Tibial nerve (tissue), 4 donors: Measurements from ENCODE around the gene CUEDC1. TPM values are rescaled to one million over a fixed set of nuclear protein-coding genes. Genes with fewer than 3 reads are reported as not detected.

Experiments used
- DNase-seq, 2 donors: peaks; one replicate each; pipeline ENCODE4 v3.0.0-alpha.2; 2019; ENCODE audit warnings: low spot score in 2 of 2
- H3K27ac ChIP-seq, 4 donors: fragments of 200-600 bp; sonication (generic) in 3 of 4; one replicate each; pipeline ENCODE4 v1.5.1; 2017 to 2019; ENCODE audit warnings: mild to moderate bottlenecking in 1 of 4
- H3K27me3 ChIP-seq, 2 donors: fragments of 200-600 bp; sonication (generic) in 1 of 2; one replicate each; pipeline versions ENCODE4 v1.5.1 to v1.6.0; 2017 to 2019
- H3K36me3 ChIP-seq, 3 donors: fragments of 200-600 bp; sonication (generic); one replicate each; pipeline ENCODE4 v1.5.1; 2018 to 2019
- H3K4me1 ChIP-seq, 4 donors: fragments of 200-600 bp; sonication (generic) in 3 of 4; one replicate each; pipeline ENCODE4 v1.5.1; 2017 to 2019
- H3K4me3 ChIP-seq, 4 donors: fragments of 200-600 bp; sonication (generic) in 3 of 4; one replicate each; pipeline ENCODE4 v1.5.1; 2017 to 2019; ENCODE audit warnings: mild to moderate bottlenecking in 1 of 4, moderate library complexity in 1 of 4
- H3K9me3 ChIP-seq, 4 donors: fragments of 200-600 bp; sonication (generic) in 3 of 4; one replicate each; pipeline ENCODE4 v1.5.1; 2017 to 2019
- CTCF ChIP-seq, 5 experiments: fragments of 200-600 bp in 3 of 5; fragments of 450-650 bp in 2 of 5; sonication (generic) in 3 of 5; IDR thresholded peaks; one replicate each; pipeline ENCODE4 v1.5.1; 2016 to 2019; ENCODE audit warnings: antibody characterized with exemption in 5 of 5, mild to moderate bottlenecking in 3 of 5, moderate library complexity in 2 of 5
- EP300 ChIP-seq, 2 donors: sonication (generic); formaldehyde crosslinking; IDR thresholded peaks; one replicate each; pipeline ENCODE4 v1.6.1; 2017; ENCODE audit warnings: antibody characterized with exemption in 2 of 2, mild to moderate bottlenecking in 1 of 2
- POLR2A ChIP-seq, 2 donors: fragments of 450-650 bp; IDR thresholded peaks; one replicate each; pipeline ENCODE4 v1.6.1; 2017; ENCODE audit warnings: antibody characterized with exemption in 2 of 2, mild to moderate bottlenecking in 2 of 2, moderate library complexity in 2 of 2
- WGBS, 2 donors: methylation state at CpG; one replicate each; pipeline ENCODE4 v1.1.5; 2018; 5-methylcytosine and 5-hydroxymethylcytosine counted together
- total RNA-seq, 4 donors: library from RNA; depleted of rRNA; stranded (reverse); fragments of >200 nt; gene quantifications; one replicate each; pipeline ENCODE4 v1.1.0, GENCODE V29; 2016

The CUEDC1 gene
- total RNA-seq, 4 donors from 2014 or later = 32.1 to 55.5 (median 38.8) TPM

GRCh38 chr17:57972151-57972550 is 16.9 kb upstream of the CUEDC1 start:
- Histone ChIP-seq H3K9me3 (no peaks in the 10 kb centered on the region), H3K4me1 (peaks cover 0 to 22% (median 1%) of the 10 kb centered on the region in 4 donors), H3K36me3 (peaks cover 2 to 62% (median 6%) of the 10 kb centered on the region in 3 donors), H3K27ac (no peak overlapping the region), H3K27me3 (no peaks in the 10 kb centered on the region), H3K4me3 (no peak overlapping the region)
- 17 to 21% methylated on average over 1 of the region's 1 CpG for WGBS, 2 donors
- no peak for TF ChIP-seq CTCF (IDR thresholded peaks at IDR 0.05)
- no peak for TF ChIP-seq EP300 (IDR thresholded peaks at IDR 0.05)
- TF ChIP-seq POLR2A (IDR thresholded peaks at IDR 0.05) = no peak
- no peak for DNase-seq

- no peaks in the 10 kb centered on the region for H3K9me3 ChIP-seq
- no peak overlapping the region for H3K4me3 ChIP-seq
- H3K36me3 ChIP-seq = peaks cover 0 to 57% (median 6%) of the 10 kb centered on the region in 3 donors
- H3K27ac ChIP-seq = no peak overlapping the region
- no peak for DNase-seq
- H3K4me1 ChIP-seq = peaks cover 0 to 18% (median 1%) of the 10 kb centered on the region in 4 donors
- no peaks in the 10 kb centered on the region for H3K27me3 ChIP-seq
- TF ChIP-seq POLR2A (IDR thresholded peaks at IDR 0.05) = no peak
- TF ChIP-seq CTCF (IDR thresholded peaks at IDR 0.05) = no peak
- TF ChIP-seq EP300 (IDR thresholded peaks at IDR 0.05) = no peak
- WGBS, 2 donors = 83 to 84% methylated on average over 10 of the region's 10 CpGs
These were observed 16.4 kb upstream of the CUEDC1 start for GRCh38 chr17:57971572-57971971.

- H3K4me3 ChIP-seq = no peak overlapping the region
- peaks cover 0 to 14% (median 1%) of the 10 kb centered on the region in 4 donors for H3K4me1 ChIP-seq
- WGBS, 2 donors = 39 to 42% methylated on average over 4 of the region's 4 CpGs
- no peaks in the 10 kb centered on the region for H3K9me3 ChIP-seq
- no peak overlapping the region for H3K27ac ChIP-seq
- DNase-seq = no peak
- peaks cover 0 to 48% (median under 1%) of the 10 kb centered on the region in 3 donors for H3K36me3 ChIP-seq
- H3K27me3 ChIP-seq = no peaks in the 10 kb centered on the region
- TF ChIP-seq CTCF (IDR thresholded peaks at IDR 0.05) = no peak
These were observed 15.5 kb upstream of the CUEDC1 start for GRCh38 chr17:57970710-57971109.

- no peaks in the 10 kb centered on the region for H3K9me3 ChIP-seq
- peaks cover 0 to 25% (median 0%) of the 10 kb centered on the region in 3 donors for H3K36me3 ChIP-seq
- H3K4me1 ChIP-seq = peaks cover 0 to 3% (median 0%) of the 10 kb centered on the region in 4 donors
- 54 to 60% methylated on average over 1 of the region's 1 CpG for WGBS, 2 donors
- DNase-seq = no peak
- no peaks in the 10 kb centered on the region for H3K27me3 ChIP-seq
- no peak overlapping the region for H3K27ac ChIP-seq
- H3K4me3 ChIP-seq = no peak overlapping the region
- TF ChIP-seq CTCF (IDR thresholded peaks at IDR 0.05) = no peak
These were observed 13.2 kb upstream of the CUEDC1 start for GRCh38 chr17:57968456-57968855.

GRCh38 chr17:57966875-57967274 is 11.7 kb upstream of the CUEDC1 start:
- no peak for DNase-seq
- 88 to 90% methylated on average over 5 of the region's 5 CpGs for WGBS, 2 donors
- Histone ChIP-seq H3K27me3 (no peaks in the 10 kb centered on the region), H3K9me3 (no peaks in the 10 kb centered on the region), H3K4me1 (no peaks in the 10 kb centered on the region), H3K4me3 (no peak overlapping the region), H3K36me3 (peaks cover 0 to 10% (median 0%) of the 10 kb centered on the region in 3 donors), H3K27ac (no peak overlapping the region)
- no peak for TF ChIP-seq CTCF (IDR thresholded peaks at IDR 0.05)
- TF ChIP-seq POLR2A (IDR thresholded peaks at IDR 0.05) = no peak
- TF ChIP-seq EP300 (IDR thresholded peaks at IDR 0.05) = no peak
